Muscle of arm (tissue), 14 donors: Measurements from ENCODE around the gene KRTAP22-1. TPM values are rescaled to one million over a fixed set of nuclear protein-coding genes. Genes with fewer than 3 reads are reported as not detected.
A peak's percentile ranks its signal among the peaks of the same experiment; 100 is the strongest.

Experiments
- DNase-seq: peaks from one replicate; pipeline ENCODE4 v3.0.0-alpha.2; 2013
- long read RNA-seq, 11 donors: transcript quantifications; one replicate each; lab custom pipeline, GENCODE V29; 2026
- polyA plus RNA-seq, 12 donors: library from polyadenylated mRNA; unstranded; fragments of 120-200 nt; gene quantifications; one replicate each; pipeline ENCODE4 v1.2.1, GENCODE V29; 2013; ENCODE audit not compliant: insufficient read length in 12 of 12

The KRTAP22-1 gene
- not detected for polyA plus RNA-seq
- long read RNA-seq, donor 1: 0 reads
- long read RNA-seq, donor 2: 0 reads
- long read RNA-seq, donor 3: 0 reads
- long read RNA-seq, donor 4: 0 reads
- long read RNA-seq, donor 5: 0 reads
- long read RNA-seq, donor 6: 0 reads
- long read RNA-seq, donor 7: 0 reads
- long read RNA-seq, donor 8: 0 reads
- long read RNA-seq, donor 9: 0 reads
- long read RNA-seq, donor 10: 0 reads
- long read RNA-seq, donor 11: 0 reads

GRCh38 chr21:30600787-30601186 is at the start of gene KRTAP22-1:
KRTAP22-1 (plus strand) TSS chr21:30601087.
- DNase-seq: no peak

GRCh38 chr21:30552782-30553181 is 48.1 kb upstream of the KRTAP22-1 start:
- no peak for DNase-seq

GRCh38 chr21:30555095-30555494 is 45.8 kb upstream of the KRTAP22-1 start:
- no peak for DNase-seq

- DNase-seq: no peak
Measured at GRCh38 chr21:30561264-30561895, 39.5 kb upstream of the KRTAP22-1 start, which contains the start of gene KRTAP19-7. KRTAP19-7 (minus strand) TSS chr21:30561314; CDS start chr21:30561289, 25 bp downstream.

GRCh38 chr21:30561957-30562356 is 38.9 kb upstream of the KRTAP22-1 start:
- DNase-seq: no peak

- DNase-seq: no peak
Measured at GRCh38 chr21:30563072-30563471, 37.8 kb upstream of the KRTAP22-1 start.

GRCh38 chr21:30563630-30564029 is 37.3 kb upstream of the KRTAP22-1 start:
- DNase-seq: no peak

GRCh38 chr21:30567617-30568016 is 33.3 kb upstream of the KRTAP22-1 start:
- no peak for DNase-seq

- no peak for DNase-seq
Measured at GRCh38 chr21:30577766-30578165, 23.1 kb upstream of the KRTAP22-1 start.

- peak; percentile 43 for DNase-seq
Measured at GRCh38 chr21:30579346-30579745, 21.5 kb upstream of the KRTAP22-1 start.

GRCh38 chr21:30580132-30580531 is 20.8 kb upstream of the KRTAP22-1 start:
- DNase-seq: no peak

GRCh38 chr21:30582870-30583269 is 18.0 kb upstream of the KRTAP22-1 start:
- no peak for DNase-seq

GRCh38 chr21:30590297-30590696 is 10.6 kb upstream of the KRTAP22-1 start, which contains the start of gene KRTAP22-2:
KRTAP22-2 (minus strand) TSS chr21:30590397.
- no peak for DNase-seq

GRCh38 chr21:30592140-30592539 is 8.7 kb upstream of the KRTAP22-1 start, which contains the start of gene KRTAP6-3:
KRTAP6-3 (plus strand) TSS chr21:30592440; CDS start chr21:30592446, 6 bp downstream.
- no peak for DNase-seq

- no peak for DNase-seq
Measured at GRCh38 chr21:30598802-30599201, 2.1 kb upstream of the KRTAP22-1 start, which contains the start of gene KRTAP6-2. KRTAP6-2 (minus strand) TSS chr21:30598902; CDS start chr21:30598874, 28 bp downstream.

GRCh38 chr21:30605968-30606367 is 5.1 kb downstream of the KRTAP22-1 start:
- no peak for DNase-seq

GRCh38 chr21:30612132-30612531 is 11.2 kb downstream of the KRTAP22-1 start:
- no peak for DNase-seq

- no peak for DNase-seq
Measured at GRCh38 chr21:30613836-30614235, 12.9 kb downstream of the KRTAP22-1 start, which contains the start of gene KRTAP6-1. KRTAP6-1 (minus strand) TSS chr21:30613930; CDS start chr21:30613904, 26 bp downstream.

GRCh38 chr21:30615199-30615598 is 14.3 kb downstream of the KRTAP22-1 start:
- no peak for DNase-seq

GRCh38 chr21:30616125-30616524 is 15.2 kb downstream of the KRTAP22-1 start, which contains the start of gene KRTAP20-1:
KRTAP20-1 (plus strand) TSS chr21:30616425; CDS start chr21:30616455, 30 bp downstream.
- no peak for DNase-seq

- no peak for DNase-seq
Measured at GRCh38 chr21:30620080-30620479, 19.2 kb downstream of the KRTAP22-1 start.

- no peak for DNase-seq
Measured at GRCh38 chr21:30620522-30620921, 19.6 kb downstream of the KRTAP22-1 start, which contains the start of gene KRTAP20-4. KRTAP20-4 (plus strand) TSS chr21:30620627.

GRCh38 chr21:30623362-30623761 is 22.5 kb downstream of the KRTAP22-1 start:
- DNase-seq: no peak
